Measurements from ENCODE around the gene AMOT. TPM values are rescaled to one million over a fixed set of nuclear protein-coding genes. Genes with fewer than 3 reads are reported as not detected.

The AMOT gene, protein sequence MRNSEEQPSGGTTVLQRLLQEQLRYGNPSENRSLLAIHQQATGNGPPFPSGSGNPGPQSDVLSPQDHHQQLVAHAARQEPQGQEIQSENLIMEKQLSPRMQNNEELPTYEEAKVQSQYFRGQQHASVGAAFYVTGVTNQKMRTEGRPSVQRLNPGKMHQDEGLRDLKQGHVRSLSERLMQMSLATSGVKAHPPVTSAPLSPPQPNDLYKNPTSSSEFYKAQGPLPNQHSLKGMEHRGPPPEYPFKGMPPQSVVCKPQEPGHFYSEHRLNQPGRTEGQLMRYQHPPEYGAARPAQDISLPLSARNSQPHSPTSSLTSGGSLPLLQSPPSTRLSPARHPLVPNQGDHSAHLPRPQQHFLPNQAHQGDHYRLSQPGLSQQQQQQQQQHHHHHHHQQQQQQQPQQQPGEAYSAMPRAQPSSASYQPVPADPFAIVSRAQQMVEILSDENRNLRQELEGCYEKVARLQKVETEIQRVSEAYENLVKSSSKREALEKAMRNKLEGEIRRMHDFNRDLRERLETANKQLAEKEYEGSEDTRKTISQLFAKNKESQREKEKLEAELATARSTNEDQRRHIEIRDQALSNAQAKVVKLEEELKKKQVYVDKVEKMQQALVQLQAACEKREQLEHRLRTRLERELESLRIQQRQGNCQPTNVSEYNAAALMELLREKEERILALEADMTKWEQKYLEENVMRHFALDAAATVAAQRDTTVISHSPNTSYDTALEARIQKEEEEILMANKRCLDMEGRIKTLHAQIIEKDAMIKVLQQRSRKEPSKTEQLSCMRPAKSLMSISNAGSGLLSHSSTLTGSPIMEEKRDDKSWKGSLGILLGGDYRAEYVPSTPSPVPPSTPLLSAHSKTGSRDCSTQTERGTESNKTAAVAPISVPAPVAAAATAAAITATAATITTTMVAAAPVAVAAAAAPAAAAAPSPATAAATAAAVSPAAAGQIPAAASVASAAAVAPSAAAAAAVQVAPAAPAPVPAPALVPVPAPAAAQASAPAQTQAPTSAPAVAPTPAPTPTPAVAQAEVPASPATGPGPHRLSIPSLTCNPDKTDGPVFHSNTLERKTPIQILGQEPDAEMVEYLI
- 9.3 and 9.4 TPM in 2 replicates for total RNA-seq (2014; rRNA removed; shearing (Covaris generic))

DNA sequence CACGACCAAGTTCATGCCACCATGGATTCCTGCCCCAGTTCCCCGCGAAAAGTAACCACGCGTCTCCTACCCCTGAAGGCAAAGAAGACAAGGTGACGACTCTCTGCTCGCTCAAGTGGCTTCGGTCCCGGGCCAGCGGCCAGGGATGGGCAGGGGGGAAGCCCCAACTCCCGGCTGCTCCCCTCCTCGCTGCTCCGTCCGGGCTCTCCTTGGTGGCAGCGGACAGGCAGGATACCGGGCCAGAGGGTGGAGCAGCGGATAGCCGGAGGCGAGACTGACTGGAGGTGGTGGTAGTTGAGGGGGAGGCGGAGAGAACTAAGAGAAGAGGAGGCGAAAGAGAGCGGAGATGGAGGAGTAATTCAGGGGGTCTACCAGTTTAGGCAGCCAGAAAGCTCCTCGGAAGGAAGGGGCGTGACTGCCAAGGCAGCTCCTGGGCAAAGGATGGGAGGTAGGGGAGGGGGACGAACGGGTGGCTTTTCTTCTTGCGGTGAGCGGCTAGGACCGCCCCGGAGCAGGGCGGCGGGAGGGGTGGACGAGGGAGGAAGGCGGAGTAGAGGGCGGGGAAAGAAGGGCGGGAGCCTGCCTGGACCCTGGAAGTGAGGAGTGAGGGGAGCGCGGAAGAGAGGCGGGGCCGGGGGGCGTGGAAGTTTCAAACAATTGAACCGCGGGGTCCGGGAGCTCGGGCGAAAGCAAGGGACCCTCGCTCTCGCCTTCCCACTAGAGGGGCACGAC lies at the start of gene AMOT:
Gene AMOT, minus strand, starts transcription at position 450 of the 732 bp plus-strand sequence. CDS start 17,705 bp downstream, outside the sequence.

Small RNAs within 50 kb of the gene (small RNA-seq; reads per million reads assigned to genes)
- gene RN7SL266P, result not detected

Other genes with a start within 250 kb of the AMOT start
- gene LHFPL1, start 160.9 kb downstream of the AMOT start, total RNA-seq (2014; rRNA removed; shearing (Covaris generic)), result not detected in 2 replicates